ENCODE measurements around the gene C1orf105. TPM values are rescaled to one million over a fixed set of nuclear protein-coding genes. Genes with fewer than 3 reads are reported as not detected.

The C1orf105 gene
- total and polyA plus RNA-seq, 10 of the 15 experiments (the other 5 are each of a cell fraction or from before 2014, with no cell fraction given), result not detected

DNA sequence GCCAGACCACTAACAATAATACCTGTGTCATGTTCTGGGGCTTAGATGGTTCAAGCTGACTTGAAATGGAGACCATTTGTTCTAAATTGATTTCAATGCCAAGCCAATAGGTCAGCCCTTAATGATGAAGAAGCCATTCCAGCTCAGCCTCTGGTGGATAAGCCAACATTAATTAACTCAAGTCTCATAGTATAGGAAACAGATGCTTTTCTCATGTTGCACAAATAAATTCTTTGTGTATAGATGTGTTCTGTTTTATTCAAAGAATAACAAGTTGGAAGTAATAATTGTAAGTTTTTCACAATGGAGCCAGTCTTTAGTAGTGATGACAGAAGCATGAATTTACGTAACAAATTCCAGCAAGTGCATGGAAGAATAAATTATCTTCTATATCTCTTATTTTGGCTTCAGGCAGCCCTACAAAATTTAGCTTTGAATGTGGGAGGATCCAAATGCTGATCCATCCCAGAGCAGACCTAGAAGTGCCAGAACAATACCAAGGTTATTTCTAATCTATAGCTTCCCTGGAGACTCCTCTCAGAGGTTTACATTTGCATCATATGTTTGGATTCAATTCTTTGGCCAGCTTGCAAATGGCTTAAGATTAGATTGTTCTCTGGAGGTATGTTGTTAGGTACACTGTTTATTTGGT, 42.2 kb upstream of the C1orf105 start (continued):
- TF ChIP-seq, protein P1, sequence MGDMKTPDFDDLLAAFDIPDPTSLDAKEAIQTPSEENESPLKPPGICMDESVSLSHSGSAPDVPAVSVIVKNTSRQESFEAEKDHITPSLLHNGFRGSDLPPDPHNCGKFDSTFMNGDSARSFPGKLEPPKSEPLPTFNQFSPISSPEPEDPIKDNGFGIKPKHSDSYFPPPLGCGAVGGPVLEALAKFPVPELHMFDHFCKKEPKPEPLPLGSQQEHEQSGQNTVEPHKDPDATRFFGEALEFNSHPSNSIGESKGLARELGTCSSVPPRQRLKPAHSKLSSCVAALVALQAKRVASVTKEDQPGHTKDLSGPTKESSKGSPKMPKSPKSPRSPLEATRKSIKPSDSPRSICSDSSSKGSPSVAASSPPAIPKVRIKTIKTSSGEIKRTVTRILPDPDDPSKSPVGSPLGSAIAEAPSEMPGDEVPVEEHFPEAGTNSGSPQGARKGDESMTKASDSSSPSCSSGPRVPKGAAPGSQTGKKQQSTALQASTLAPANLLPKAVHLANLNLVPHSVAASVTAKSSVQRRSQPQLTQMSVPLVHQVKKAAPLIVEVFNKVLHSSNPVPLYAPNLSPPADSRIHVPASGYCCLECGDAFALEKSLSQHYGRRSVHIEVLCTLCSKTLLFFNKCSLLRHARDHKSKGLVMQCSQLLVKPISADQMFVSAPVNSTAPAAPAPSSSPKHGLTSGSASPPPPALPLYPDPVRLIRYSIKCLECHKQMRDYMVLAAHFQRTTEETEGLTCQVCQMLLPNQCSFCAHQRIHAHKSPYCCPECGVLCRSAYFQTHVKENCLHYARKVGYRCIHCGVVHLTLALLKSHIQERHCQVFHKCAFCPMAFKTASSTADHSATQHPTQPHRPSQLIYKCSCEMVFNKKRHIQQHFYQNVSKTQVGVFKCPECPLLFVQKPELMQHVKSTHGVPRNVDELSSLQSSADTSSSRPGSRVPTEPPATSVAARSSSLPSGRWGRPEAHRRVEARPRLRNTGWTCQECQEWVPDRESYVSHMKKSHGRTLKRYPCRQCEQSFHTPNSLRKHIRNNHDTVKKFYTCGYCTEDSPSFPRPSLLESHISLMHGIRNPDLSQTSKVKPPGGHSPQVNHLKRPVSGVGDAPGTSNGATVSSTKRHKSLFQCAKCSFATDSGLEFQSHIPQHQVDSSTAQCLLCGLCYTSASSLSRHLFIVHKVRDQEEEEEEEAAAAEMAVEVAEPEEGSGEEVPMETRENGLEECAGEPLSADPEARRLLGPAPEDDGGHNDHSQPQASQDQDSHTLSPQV (IDR thresholded peaks at IDR 0.05), result no peak
- TF ChIP-seq, protein P2, sequence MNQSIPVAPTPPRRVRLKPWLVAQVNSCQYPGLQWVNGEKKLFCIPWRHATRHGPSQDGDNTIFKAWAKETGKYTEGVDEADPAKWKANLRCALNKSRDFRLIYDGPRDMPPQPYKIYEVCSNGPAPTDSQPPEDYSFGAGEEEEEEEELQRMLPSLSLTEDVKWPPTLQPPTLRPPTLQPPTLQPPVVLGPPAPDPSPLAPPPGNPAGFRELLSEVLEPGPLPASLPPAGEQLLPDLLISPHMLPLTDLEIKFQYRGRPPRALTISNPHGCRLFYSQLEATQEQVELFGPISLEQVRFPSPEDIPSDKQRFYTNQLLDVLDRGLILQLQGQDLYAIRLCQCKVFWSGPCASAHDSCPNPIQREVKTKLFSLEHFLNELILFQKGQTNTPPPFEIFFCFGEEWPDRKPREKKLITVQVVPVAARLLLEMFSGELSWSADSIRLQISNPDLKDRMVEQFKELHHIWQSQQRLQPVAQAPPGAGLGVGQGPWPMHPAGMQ (IDR thresholded peaks at IDR 0.05; ENCODE audit: borderline replicate concordance), result no peak
- TF ChIP-seq, protein P3, sequence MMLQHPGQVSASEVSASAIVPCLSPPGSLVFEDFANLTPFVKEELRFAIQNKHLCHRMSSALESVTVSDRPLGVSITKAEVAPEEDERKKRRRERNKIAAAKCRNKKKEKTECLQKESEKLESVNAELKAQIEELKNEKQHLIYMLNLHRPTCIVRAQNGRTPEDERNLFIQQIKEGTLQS (IDR thresholded peaks at IDR 0.05; ENCODE audit: borderline replicate concordance, extremely low read depth, low read depth, low read length), result no peak
- TF ChIP-seq, protein P4, sequence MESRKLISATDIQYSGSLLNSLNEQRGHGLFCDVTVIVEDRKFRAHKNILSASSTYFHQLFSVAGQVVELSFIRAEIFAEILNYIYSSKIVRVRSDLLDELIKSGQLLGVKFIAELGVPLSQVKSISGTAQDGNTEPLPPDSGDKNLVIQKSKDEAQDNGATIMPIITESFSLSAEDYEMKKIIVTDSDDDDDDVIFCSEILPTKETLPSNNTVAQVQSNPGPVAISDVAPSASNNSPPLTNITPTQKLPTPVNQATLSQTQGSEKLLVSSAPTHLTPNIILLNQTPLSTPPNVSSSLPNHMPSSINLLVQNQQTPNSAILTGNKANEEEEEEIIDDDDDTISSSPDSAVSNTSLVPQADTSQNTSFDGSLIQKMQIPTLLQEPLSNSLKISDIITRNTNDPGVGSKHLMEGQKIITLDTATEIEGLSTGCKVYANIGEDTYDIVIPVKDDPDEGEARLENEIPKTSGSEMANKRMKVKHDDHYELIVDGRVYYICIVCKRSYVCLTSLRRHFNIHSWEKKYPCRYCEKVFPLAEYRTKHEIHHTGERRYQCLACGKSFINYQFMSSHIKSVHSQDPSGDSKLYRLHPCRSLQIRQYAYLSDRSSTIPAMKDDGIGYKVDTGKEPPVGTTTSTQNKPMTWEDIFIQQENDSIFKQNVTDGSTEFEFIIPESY (IDR thresholded peaks at IDR 0.05), result no peak
- TF ChIP-seq ZNF207 (IDR thresholded peaks at IDR 0.05; ENCODE audit: borderline replicate concordance) (no peak), DPF2 (IDR thresholded peaks at IDR 0.05) (no peak), JUND (IDR thresholded peaks at IDR 0.05; ENCODE audit: low read depth, low read length) (no peak), SP1 (IDR thresholded peaks at IDR 0.05; ENCODE audit: low read depth, low read length) (no peak), NFYA (IDR thresholded peaks at IDR 0.05; ENCODE audit: borderline replicate concordance, low read depth, low read length) (no peak)
- TF ChIP-seq, protein P5, sequence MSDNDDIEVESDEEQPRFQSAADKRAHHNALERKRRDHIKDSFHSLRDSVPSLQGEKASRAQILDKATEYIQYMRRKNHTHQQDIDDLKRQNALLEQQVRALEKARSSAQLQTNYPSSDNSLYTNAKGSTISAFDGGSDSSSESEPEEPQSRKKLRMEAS (IDR thresholded peaks at IDR 0.05; ENCODE audit: low read depth, low read length), result no peak

Data from GM12878 (cell line).